RPMI7951 (cell line): Measurements from ENCODE around the gene KCP. TPM values are rescaled to one million over a fixed set of nuclear protein-coding genes. Genes with fewer than 3 reads are reported as not detected.
"Not testable (repeated sequence)": the region's sequence is repeated elsewhere in the genome, so short reads cannot be mapped to it uniquely, and the experiment has no call there.

Source experiments
- DNase-seq: peaks from one replicate; pipeline ENCODE4 v3.0.0-alpha.2; 2012; ENCODE audit warnings: low read depth
- total RNA-seq: library from RNA; depleted of rRNA; stranded (reverse); fragments of >200 nt; shearing (Covaris generic); gene quantifications from 2 replicates; pipeline ENCODE4 v1.2.3, GENCODE V29; 2014; rRNA removed

KCP gene
- under 0.01 TPM in 1 of 2 replicates, not detected in the other for total RNA-seq

GRCh38 chr7:128910569-128910945 is at the start of gene KCP:
Gene KCP (minus strand): TSS chr7:128910709. CDS start chr7:128910676, 33 bp downstream.
- no peak for DNase-seq

- DNase-seq = no peak
These were observed 48.8 kb upstream of the KCP start for GRCh38 chr7:128959296-128959695.

DNA sequence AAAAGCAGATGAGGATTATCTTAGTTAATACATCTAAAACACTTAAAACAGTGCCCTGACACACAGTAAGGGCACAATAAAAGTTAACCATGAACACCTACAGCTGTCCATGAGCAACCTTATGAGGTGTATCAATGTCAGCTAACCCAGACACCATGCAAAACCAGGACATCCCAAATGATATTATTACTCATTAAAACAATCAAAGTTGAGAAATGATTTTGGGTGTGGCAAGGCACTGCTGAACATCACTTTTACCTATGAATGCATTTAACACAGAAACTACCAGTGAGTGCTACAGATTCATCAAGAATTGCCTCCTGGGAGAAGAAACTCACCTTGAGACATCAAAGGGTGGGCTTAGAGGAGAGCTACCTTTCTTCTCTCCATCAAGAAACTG is 45.5 kb upstream of the KCP start:
- DNase-seq = no peak

DNA sequence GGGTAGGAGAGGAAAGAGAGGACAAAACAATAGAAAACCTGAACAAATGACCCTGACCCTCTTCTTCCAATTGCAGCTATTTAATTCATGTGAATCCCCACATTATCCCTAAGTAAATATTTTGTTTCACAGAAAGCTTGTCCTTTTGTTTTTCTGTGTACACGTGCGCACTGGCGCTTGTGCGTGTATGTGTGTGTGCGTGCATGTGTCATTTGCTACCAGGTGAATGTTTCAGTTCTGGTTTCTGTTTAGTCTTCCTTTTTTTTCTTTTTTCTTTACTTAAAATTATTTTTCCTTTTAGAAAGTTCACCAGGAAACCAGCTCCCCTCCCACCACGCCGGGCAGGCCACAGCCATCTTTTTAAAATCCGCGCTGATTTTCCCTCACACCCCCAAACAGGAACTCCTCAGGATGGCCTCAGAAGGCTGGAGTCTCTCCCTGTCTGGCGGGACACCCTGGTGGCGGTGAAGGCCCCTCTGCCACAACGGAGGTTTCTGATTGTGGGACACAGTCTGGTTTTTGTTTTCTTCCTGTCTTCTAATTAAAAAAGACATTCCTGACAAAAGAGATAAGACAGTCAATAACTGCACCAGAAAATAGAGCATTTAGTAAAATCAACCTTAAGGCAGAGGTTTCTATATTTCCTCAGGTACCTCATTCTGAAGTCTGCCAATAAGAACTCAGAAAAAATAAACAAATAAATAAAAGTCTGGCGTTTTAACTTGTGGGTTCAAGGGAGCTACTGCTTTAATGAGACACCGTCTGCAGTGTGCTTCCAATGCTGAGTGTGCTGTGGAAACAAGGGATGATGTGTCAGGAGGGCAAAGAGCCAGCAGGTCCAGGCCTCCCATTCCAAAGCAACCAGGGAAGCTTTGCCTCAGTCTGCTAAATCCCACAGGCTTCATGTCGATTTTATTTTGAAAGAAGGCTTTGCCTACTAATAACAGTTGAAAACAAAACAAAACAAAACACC is 44.6 kb upstream of the KCP start:
- DNase-seq = no peak

GRCh38 chr7:128954150-128954549 is 43.6 kb upstream of the KCP start:
- no peak for DNase-seq

GRCh38 chr7:128951296-128951695 is 40.8 kb upstream of the KCP start:
- no peak for DNase-seq

GRCh38 chr7:128948976-128949760 is 38.7 kb upstream of the KCP start:
- no peak for DNase-seq

- DNase-seq = peak; percentile 40
These were observed 37.9 kb upstream of the KCP start for GRCh38 chr7:128948312-128948973.

DNA sequence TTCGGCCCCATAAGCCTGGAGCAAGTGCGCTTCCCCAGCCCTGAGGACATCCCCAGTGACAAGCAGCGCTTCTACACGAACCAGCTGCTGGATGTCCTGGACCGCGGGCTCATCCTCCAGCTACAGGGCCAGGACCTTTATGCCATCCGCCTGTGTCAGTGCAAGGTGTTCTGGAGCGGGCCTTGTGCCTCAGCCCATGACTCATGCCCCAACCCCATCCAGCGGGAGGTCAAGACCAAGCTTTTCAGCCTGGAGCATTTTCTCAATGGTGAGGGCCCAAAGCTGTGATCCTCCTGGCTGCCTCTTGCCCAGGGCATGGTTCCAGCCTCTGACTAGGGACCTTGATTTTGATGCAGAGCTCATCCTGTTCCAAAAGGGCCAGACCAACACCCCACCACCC is 37.3 kb upstream of the KCP start:
- peak; percentile 61 for DNase-seq

DNA sequence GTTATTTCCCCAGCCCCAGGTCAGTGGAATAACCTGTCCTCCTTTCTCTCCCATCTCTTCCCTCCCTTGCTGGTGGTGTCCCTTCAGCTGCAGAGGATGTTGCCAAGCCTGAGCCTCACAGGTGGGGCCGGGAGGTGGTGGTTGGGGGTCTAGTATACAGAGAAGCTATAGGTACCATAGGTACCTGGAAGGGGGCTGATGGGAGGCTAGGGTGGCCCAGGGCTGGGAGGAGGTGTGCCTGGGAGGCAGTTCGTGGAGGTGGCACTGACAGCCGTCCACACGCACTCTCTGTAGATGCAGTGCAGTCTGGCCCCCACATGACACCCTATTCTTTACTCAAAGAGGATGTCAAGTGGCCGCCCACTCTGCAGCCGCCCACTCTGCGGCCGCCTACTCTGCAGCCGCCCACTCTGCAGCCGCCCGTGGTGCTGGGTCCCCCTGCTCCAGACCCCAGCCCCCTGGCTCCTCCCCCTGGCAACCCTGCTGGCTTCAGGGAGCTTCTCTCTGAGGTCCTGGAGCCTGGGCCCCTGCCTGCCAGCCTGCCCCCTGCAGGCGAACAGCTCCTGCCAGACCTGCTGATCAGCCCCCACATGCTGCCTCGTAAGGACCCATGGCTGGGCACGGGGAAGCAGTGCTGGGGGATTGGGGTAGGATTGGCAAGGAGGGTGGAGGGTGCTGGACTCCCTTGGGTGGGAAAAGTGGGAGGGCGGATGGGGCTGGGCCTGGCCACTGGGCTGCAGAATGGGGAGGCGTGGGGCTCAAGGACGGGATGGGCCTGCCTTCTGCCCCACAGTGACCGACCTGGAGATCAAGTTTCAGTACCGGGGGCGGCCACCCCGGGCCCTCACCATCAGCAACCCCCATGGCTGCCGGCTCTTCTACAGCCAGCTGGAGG is 36.7 kb upstream of the KCP start:
- no peak for DNase-seq

DNA sequence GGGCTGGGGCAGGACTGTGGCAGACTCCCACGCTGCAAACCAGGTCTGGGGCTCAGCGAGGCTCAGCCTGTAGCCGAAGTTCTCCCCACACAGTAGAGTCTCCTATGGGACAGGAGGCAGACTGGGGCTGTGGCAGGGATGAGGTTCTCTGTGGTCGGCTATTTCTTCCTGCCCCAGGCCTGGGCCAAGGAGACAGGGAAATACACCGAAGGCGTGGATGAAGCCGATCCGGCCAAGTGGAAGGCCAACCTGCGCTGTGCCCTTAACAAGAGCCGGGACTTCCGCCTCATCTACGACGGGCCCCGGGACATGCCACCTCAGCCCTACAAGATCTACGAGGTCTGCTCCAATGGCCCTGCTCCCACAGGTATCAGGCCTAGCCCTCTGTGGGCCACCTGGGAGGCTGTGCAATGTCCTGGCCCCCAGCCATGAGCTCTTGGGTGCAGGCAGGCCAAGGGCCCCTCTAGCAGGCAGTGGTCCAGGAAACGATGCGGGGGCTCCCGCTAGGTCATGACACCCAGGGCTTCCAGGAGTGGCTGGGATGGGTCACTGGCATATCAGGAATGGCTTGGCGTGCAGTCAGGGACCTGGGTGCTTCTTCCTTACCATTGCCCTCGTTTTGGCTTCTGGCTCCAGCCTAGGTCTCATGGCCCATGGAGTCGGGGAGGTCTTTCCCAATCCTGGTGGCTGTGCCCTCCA is 35.3 kb upstream of the KCP start:
- no peak for DNase-seq

GRCh38 chr7:128944487-128945236 is 34.2 kb upstream of the KCP start:
- DNase-seq = no peak

DNA sequence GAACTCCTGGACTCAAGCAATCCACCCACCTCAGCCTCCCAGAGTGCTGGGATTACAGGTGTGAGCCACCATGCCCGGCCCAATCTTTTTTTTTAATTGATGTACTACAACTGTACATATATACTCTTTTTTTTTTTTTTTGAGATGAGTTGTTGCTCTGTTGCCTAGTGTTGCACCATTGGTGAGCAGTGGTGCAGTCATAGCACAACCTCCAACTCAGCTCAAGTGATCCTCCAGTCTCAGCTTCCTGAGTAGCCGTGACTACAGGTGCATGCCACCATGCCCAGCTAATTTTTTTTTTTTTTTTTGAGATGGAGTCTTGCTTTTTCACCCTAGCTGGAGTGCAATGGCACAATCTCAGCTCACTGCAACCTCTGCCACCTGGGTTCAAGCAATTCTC is 32.7 kb upstream of the KCP start:
- DNase-seq = not testable (repeated sequence)

- no peak for DNase-seq
These were observed 31.5 kb upstream of the KCP start for GRCh38 chr7:128941946-128942526.

DNA sequence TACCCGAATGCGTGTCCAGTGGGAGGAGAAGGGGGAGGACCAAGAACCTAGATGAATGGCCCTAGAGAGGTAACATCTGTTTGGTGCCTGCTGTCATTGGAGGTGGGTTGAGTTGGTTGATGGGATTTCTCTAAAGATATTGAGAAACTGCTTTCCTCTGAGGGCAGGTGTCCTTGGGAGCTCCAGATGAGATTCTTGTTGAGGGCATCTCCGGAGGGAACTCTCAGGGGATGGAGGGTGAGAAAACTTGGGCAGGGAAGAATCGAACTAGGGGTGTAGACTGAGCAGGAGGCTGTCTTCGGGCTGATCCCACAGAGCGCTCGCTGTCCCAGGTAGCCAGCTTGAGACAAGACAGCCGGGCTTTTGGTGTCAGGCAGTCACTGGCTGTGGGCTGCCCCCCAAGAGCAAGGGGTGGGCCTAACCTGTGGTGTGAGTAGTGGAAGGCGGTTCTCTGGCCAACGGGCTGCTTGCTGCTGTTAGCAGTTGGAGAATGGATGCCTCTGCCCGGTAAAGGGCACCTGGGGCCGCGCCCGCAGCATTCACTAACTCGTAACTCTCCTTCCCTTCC is 30.9 kb upstream of the KCP start:
- no peak for DNase-seq

DNA sequence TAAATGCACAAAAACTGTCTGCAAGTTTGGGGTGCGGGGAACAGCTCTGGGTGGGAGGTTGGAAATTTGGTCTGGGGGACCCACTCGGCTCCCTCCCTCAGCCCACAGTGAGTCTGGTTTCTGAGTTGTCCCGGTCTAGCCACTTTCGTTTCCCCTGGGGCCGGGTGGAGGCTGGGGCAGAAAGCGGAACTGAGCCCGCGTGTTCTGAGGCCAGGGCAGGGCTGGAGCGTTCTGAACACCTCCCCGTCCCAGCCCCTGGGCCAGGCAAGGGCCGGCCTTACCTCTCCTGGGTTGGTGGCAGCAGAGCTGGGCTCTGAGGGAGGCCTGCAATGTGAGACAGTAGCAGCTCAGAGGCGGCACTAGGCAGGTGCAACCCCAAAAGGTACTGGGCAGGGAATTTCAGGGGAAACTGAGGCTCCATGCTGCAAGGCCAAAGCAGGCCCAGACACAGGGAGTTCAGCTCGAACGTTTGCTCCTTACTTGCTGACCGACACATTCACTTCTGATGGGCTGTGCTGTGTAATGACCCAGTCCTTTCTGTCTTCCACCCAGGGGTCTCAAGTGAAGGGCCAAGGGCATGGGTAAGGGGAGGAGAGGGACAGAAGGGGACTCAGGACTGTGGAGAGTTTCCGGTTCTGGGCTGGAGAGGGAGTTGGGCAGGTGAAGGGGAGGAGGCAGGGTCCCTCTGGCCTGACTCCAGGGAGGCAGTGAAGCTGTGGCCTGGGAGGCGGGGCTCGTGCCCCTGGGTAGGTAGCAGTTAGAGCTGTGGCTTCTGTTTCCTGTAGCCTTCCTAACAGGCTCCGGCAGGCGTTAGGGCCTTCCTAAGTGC is 30.2 kb upstream of the KCP start:
- DNase-seq = no peak

GRCh38 chr7:128939861-128940410 is 29.4 kb upstream of the KCP start:
- DNase-seq = no peak
